Measurements from ENCODE around the gene SPNS2. TPM values are rescaled to one million over a fixed set of nuclear protein-coding genes. Genes with fewer than 3 reads are reported as not detected.

Gene SPNS2
- polyA plus RNA-seq, 1 donor = 7.9 TPM

DNA sequence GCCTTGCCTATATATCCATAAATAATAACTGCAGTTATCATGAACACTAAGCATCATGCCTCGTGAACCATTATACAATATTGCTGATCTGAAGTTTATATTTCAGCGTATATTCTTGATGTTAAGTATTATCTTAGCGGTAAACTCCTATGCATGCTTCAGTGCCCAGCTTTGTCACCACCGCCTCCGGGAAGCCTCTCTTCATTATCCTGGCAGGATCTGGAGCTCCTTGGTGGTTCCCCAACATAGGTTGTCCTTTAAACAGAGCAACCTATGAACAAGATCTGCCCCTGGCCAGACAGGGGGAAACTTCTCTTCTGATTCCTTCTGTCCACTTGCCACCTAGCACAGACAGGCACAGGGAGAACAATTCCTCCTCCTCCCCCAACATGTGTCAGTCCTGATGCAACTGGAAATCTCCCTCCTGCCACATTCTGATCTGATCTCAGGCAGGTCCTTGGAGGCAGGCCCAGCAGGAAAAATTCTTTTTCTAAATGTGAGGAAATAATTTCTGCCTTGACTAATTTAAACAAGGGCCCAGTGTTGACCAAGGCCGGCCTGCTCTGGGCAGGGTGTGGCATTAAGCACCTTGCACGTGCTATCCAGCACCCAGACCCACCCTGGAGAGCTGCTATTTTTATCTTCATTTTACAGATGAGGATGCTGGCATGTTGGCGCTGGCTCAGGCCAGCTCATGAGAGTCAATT lies 22.4 kb downstream of the SPNS2 start:
- no peak for DNase-seq

DNA sequence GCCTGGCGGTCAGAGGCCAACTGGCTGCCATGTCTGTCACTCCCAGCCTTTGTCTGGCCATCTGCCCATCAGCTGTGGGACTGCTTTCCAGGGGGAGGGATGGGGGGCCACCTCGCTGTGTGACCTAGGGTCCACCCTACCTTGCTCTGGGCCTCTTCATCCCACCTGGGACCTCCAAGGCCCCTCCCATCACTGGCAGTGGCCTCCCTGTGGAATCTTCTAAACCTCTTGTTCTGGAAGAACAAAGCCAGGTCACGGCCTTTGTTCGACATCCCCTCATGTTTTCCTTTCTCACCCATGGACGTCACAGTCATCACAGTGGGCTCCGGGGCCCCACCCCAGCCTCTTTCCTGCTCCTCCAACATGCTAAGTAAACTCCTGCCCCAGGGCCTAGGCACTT lies 24.0 kb downstream of the SPNS2 start:
- no peak for DNase-seq

GRCh38 chr17:4523946-4524345 lies 25.3 kb downstream of the SPNS2 start:
- DNase-seq = no peak

DNA sequence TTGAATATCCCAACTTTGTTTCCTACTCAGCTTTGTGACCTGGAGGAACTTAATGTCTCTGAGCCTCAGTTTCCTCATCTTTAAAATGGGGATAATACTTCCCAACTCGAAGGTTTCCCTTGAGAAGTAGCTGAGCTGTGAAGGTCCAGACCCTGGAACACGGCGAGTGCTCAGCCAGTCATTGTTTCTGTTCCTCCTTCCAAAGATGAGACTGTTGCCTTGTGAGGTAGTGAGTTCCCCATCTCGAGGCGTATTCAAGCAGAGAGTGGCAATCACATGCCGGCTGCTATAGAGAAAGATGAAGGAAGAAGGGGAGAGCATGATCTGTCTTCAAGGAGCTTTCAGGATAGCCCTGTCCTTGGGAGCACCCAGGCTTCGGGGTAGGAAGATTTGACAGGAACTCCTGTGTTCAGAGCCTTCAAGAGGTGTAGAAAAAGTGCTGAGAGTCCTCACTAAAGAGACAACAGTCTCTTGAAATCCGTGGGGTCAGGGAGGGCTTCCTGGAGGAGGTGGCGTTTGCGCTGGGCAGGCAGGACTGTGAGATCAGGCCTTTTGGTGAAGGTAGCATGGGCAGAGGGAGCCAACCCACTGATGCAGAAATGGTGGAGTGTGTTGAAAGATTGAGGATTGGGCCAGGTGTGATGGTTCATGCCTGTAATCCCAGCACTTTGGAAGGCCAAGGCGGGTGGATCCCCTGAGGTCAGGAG lies 27.2 kb downstream of the SPNS2 start:
- DNase-seq = no peak

- no peak for DNase-seq
These were observed 28.5 kb downstream of the SPNS2 start for GRCh38 chr17:4527134-4527533.

GRCh38 chr17:4527566-4528125 lies 29.0 kb downstream of the SPNS2 start:
- DNase-seq = no peak

DNA sequence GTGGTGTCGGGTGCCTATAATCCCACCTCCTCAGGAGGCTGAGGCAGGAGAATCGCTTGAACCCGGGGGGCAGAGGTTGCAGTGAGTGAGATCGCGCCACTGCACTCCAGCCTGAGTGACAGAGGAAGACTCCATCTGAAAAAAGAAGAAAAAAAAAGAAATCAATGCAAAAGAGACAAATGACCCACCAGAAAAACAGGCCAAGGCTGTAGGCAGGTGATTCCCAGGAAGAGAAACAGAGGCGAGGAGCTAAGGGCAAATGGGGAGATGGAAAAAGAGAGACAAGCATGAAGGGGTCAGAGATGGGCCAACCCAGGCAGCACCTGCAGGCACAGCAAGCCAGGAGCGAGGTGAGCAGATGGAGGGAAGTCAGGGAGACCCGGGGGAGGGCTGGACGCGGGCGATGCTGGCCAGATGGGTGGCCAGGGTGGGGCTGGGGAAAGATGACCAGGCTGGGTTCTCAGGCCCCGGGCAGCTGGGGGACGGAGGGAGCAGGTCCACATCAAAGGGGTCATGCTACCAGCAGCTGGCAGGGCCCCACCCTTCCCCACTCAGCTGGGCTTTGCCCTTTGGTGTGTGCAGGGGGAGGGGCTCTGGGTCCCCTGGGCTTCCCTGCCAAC lies 31.0 kb downstream of the SPNS2 start:
- DNase-seq = no peak

DNA sequence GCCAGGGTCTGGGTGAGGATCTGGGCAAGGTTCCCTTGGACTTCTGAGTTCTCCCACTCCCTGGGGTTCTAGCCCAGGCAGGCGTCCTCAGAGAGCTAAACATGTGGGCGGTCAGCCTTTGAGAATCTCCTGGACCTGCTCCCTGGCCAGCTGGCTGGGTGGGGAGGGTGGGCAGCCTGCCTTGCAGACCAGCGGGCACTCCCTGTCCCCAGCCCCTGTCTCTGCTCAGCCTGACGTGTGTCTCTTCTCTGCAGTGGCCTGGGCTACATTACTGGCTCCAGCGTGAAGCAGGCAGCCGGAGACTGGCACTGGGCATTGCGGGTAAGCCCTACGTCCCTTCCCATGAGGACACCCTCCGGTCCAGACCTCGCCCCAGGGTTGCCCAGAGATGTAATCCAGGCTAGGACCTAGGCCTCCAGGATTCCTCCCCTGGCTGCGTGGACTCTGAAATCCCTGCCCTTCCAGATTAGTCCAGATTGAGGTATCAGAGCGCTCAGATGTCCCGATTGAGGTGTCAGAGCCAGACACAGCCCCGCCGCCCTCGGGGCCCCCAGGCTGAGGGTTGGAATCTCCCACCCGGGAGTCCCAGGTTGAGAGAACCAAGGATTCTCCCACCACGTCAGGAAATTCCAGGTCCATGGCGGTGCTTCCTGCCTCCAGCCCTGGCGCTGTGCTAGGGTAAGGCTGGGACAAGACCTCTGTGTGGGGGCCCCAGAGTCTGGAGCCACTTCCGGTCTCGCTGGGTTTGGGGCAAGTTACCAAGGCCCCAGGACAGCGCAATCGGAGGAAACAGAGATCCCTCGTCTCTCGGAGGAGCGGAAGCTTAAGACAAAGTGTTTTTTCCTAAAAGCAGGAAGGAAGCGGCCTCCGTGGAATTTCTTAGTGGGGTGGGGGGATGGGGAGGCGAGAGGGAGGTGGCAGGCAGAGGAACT lies 32.4 kb downstream of the SPNS2 start:
- DNase-seq = no peak

DNA sequence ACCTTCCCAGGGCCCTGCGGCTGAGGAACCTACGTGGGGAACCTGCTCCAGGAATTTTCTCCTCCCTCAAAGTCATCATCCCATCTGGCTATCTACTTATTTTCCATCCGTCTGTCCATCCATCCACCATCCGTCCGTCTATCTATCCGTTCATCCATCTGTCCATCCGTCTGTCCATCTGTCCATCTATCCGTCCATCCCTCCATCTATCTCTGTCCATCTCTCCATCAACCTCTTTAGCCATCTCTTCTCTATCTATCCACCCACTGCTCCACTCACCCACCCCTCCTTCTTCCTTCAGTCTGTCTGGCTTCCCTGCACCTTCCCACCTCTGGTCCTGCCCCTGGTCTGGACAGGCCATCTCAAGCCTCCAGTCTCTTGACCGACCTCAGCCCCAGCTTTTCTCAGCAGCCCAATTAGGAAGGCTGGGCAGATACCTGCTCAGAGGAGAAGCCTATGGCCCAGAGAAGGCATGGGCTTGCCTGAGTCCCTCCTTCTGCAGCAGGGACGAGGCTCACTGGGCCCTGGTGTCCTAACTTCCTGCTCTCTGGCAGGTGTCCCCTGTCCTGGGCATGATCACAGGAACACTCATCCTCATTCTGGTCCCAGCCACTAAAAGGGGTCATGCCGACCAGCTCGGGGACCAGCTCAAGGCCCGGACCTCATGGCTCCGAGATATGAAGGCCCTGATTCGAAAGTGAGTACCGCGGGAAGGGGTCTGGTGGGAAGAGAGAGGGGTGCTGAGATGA lies 33.5 kb downstream of the SPNS2 start:
- no peak for DNase-seq

- no peak for DNase-seq
These were observed 34.3 kb downstream of the SPNS2 start for GRCh38 chr17:4532860-4533522.

GRCh38 chr17:4533523-4534504 lies 35.1 kb downstream of the SPNS2 start:
- no peak for DNase-seq

DNA sequence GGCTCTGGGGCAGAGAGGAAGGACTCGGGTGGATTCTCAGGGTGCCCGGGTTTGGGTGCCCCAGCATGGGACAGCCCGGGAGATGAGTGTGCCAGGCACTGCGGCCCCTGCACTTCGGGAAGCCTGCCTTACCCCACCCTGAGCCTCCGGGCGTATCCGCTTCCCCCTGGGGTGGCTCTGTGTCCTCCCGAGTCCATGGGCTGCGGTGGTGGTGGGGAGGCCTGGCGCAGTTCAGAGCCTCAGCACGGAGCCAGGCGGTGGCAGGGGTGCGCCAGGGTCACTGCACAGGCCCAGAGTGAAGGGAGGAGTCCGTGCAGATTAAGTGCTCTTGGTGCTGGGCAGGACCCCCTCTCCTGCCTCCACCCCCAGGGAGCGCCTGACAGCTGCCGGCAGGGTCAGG lies 35.8 kb downstream of the SPNS2 start:
- DNase-seq = no peak

GRCh38 chr17:4534928-4535666 lies 36.4 kb downstream of the SPNS2 start:
- DNase-seq = no peak

DNA sequence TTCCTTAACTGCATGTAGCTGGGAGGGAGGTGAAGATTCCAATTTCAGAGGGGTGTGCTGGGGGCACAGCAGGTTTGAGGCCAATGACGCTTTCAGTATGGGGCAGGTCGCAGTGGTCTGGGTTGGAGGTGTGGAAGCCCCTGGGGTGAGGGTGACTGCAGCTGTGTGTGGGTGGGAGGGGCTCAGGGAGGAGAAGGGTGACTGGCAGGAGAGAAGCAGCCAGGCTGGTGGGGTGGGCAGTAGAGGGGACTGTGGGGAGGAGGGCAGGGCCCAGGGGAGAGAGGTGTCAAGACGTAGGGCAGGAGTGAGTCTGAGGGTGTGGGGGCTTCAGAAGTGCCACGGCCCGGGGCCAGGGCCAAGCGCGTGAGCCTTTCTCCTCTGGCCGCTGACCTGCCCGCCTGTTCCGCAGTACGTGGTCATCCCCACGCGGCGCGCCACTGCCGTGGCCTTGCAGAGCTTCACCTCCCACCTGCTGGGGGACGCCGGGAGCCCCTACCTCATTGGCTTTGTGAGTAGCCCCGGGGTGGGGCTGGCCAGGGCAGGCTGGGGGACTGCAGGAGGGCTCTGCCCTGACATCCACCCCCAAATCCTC lies 37.1 kb downstream of the SPNS2 start:
- DNase-seq = no peak

DNA sequence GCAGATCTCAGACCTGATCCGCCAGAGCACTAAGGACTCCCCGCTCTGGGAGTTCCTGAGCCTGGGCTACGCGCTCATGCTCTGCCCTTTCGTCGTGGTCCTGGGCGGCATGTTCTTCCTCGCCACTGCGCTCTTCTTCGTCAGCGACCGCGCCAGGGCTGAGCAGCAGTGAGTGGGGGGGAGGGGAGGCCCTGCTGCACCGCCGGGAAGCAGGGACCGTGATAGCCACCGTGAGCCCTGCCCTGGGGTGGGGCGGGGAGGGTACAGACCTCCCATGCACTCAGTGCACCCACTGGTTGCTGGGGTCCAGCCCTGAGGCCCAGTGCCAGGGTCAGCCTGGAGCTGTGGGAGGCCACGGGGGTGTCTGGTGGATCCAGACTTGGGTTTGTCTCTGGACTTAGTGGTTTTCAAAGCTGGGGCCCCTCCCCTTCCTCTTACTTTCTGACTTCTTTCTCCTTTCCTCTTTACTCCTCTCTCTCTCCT lies 37.6 kb downstream of the SPNS2 start:
- DNase-seq = no peak

GRCh38 chr17:4536742-4537411 lies 38.2 kb downstream of the SPNS2 start:
- DNase-seq = no peak

- DNase-seq = no peak
These were observed 39.0 kb downstream of the SPNS2 start for GRCh38 chr17:4537451-4538235.
